ENCODE results near the gene CDC14B.

Gene CDC14B

GRCh38 chr9:96483733-96484390 is 135.8 kb downstream of the CDC14B start:
- no peak for DNase-seq

DNA sequence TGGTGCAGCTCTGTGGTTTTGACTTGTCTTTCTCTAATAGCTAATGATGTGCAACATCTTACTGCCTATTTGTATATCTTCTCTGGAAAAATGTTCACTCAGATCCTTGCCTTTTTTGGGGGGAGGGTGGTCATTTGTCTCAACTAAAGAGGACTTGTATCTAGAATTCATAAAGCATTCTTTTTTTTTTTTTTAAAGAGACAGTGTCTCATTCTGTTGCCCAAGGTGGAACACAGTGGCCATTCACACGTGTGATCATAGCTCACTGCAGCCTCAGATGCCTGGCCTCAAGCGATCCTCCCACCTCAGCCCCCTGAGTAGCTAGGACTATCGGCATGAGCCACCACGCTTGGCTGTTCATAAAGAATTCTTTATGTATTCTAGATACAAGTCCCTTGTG is 136.4 kb downstream of the CDC14B start:
- DNase-seq, result no peak

GRCh38 chr9:96482476-96482875 is 137.2 kb downstream of the CDC14B start:
- DNase-seq, result no peak

- DNase-seq, result no peak
Observed at GRCh38 chr9:96480736-96481135, 138.9 kb downstream of the CDC14B start.

DNA sequence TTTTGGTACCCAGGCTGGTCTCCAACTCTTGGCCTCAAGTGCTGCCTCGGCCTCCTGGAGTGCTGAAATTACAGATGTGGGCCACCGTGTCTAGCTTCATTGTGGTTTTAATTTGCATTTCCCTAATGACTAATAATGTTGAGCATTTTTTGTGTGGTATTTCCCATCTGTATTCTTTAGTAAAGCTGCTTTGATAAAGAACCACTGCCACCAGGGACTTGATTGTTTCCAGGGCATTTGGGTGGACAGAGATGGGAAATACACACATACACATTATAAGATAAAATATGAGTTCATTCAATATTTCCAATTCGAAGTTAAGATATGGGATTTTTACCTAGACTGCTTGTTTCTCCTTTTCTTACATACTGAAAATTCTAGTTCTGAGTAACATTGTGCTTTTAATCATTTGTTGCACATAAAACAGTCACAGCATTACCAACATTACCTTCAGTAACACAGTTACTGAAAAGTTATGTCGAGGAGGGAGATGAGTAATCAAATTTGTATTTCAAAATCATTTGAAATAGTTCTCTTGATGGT is 140.7 kb downstream of the CDC14B start:
- DNase-seq, result no peak

- DNase-seq, result no peak
Observed at GRCh38 chr9:96476591-96476990, 143.1 kb downstream of the CDC14B start.

- DNase-seq, result no peak
Observed at GRCh38 chr9:96476013-96476412, 143.6 kb downstream of the CDC14B start.

- DNase-seq, result no peak
Observed at GRCh38 chr9:96467784-96468183, 151.9 kb downstream of the CDC14B start.

DNA sequence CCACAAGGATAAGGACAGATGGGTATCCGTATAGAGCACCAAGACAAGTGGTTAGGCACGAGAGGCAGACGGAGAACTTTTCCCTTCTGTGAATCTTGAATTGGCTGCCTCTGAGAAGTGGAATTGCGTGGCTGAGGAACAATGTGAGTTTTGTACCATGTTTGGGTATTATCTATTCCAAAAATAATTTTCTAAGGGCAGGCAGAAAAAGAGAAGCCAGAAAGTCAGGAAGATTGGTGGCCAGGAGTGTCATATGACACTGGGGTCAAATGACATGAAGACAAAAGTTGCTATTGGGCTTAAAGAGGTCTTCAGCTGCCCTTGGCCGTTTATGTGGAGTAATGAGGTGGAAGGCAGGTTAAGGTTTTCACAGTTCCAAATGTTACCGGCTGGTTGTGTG is 155.2 kb downstream of the CDC14B start:
- no peak for DNase-seq

DNA sequence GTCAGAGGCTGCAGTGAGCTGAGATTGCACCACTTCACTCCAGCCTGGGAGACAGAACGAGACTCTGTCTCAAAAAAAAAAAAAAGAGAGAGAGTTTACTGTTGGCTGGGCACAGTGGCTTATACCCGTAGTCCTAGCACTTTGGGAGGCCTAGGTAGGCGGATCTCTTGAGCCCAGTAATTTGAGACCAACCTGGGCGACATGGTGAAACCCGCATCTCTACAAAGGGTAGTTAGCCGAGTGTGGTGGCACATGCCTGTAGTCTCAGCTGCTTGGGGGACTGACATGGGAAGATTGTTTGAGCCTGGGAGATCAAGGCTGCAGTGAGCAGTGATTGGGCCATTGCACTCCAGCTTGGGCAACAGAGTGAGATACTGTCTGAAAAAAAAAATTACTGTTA is 157.1 kb downstream of the CDC14B start:
- DNase-seq, result peak; percentile 10

DNA sequence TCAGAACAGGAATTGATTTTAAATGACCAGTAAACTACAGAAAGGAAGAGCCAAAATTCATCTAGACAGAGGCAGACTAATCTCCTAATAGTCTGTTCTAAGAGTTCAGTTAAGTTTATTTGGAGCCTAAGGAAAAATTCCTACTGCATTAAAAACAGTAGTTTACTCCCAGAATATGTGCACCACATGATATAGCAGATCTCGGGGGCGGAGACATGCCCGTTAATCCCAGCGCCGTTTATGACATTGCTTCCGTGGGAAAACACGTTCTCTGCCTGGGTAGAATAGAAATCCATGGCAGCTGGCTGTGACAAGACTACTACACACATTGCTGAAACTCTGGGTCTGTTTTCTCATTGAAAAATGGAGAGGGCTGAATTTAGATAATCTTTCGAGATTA is 158.3 kb downstream of the CDC14B start:
- DNase-seq, result no peak

DNA sequence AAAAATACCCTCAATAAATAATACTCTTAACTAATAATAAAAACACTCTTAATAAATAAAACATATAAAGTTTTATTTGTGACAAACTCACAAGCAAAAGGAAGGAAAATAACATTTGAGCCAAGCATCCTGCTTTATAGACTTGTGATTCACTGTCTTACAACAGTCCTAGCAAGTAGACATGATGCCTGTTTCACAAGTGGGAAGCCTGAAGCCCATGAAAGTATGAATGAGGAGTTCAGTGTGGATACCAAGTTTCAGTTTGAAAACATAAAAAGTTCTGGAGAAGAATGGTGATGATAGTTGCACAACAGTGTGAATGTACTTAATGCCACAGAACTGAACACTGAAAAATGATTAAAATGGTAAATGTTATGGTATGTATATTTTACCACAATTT is 158.8 kb downstream of the CDC14B start:
- no peak for DNase-seq

DNA sequence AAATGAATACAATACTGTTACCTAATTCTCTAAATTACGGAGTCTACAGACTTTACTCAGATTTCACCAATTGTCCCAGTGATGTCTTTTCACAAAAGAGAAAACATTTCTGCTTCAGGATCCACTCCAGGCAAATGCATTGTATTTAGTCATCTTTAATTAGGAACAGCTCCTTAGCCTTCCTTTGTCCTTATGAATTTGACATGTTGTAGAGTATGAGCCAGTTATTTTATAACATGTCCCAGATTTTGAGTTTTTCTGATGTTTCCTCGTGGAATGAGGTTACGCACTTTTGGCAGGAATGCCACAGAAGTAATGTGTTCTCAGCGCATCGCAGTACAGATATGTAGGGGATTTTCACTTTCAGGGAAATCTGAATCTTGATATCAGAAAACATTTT is 159.2 kb downstream of the CDC14B start:
- no peak for DNase-seq

GRCh38 chr9:96459268-96460007 is 160.2 kb downstream of the CDC14B start:
- no peak for DNase-seq

- DNase-seq, result no peak
Observed at GRCh38 chr9:96458226-96458625, 161.4 kb downstream of the CDC14B start.

DNA sequence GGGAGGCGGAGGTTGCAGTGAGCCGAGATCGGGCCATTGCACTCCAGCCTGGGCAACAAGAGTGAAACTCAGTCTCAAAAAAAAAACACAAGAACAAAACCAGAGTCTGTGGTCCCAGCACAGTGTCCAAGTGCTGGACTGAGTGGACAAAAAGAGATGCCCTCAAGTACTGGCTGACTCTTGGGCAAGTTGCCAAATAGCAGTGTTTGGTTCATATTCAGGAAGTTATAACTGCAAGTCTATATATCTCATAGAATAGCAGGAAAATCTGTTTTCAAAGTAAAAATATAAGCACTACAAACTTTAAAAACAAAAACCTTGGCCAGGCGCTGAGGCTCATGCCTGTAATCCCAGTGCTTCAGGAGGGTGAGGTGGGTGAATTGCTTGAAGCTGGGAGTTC is 162.4 kb downstream of the CDC14B start:
- no peak for DNase-seq

- DNase-seq, result no peak
Observed at GRCh38 chr9:96453625-96454024, 166.0 kb downstream of the CDC14B start.

DNA sequence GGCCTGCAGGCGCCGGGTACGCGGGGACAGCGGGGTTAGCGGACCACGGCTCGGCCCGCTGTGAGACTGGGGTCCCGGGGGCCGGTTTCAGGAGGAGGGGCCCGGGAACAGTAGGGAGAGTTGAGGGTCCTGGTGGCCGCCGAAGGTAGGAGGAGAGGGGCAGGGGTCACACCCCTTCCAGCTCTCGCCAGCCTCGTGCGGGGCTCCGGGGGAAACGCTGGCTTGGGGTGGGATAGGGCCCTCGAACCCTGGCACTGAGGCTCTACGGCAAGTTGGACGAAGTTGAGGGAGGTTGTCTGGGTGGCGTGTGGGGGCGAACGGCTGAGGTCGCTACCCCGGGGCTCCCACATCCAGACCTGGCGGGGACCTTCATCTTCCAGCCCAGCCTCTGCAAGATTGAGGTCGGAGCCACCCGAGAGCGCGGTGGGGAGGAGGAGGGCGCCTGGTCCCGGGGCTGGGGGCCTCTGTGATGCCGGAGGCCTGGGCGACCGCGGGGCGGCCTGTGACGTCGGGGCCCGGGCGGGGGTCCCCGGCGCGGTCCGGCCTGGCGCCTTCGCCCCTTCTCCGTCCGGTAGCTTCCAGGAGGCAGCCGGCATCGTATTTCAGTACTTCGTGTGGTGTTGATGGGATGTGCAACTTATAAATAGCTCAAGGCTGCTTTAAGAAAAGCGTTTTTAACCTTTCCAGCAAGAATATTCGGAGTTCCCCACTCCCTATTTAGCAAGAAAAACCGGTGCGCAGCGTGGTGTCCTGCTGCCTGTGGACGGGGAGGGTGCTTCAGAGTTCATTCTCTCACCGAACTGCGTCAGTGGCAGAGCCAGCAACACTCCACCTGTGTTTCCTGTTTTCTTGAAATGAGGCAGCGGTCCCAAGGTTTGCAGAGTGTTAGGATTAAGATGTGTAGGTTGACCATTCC is 168.8 kb downstream of the CDC14B start:
- peak; percentile 78 for DNase-seq
